Measurements from ENCODE around the gene CDK13. TPM values are rescaled to one million over a fixed set of nuclear protein-coding genes. Genes with fewer than 3 reads are reported as not detected.

CDK13 gene
- total and polyA plus RNA-seq, 9 of the 15 experiments (the other 6 are each of a cell fraction or from before 2014, with no cell fraction given): 9.8 to 46.1 (median 32.4) TPM

GRCh38 chr7:39937366-39938153, 12.5 kb upstream of the CDK13 start:
- Histone ChIP-seq H2AFZ (ENCODE audit: low read depth, low read length) (no peak overlapping the region), H3K9me1 (ENCODE audit: control insufficient read depth, insufficient read depth, low read length) (no peaks in the 10 kb centered on the region), H3K4me3 (no peak overlapping the region), H3K9me3 (replicated peaks; ENCODE audit: control insufficient read depth, insufficient read depth, low read depth, low read length) (no peaks in the 10 kb centered on the region), H4K20me1 (replicated peaks; ENCODE audit: control insufficient read depth, insufficient read depth, low read length) (no peaks in the 10 kb centered on the region), H3K4me2 (ENCODE audit: insufficient read depth, low read length) (no peak overlapping the region), H3K79me2 (ENCODE audit: control insufficient read depth, insufficient read depth, low read length) (no peaks in the 10 kb centered on the region), H3K27me3 (ENCODE audit: control insufficient read depth in 2 of 2, insufficient read depth in 2 of 2, low read length in 2 of 2) (peaks cover 2 to 4% of the 10 kb centered on the region in 2 experiments; a peak in 3 of 5 replicates), H3K36me3 (ENCODE audit: control insufficient read depth, insufficient read depth, low read length) (no peaks in the 10 kb centered on the region), H3K4me1 (replicated peaks in 1 of 2; ENCODE audit: control insufficient read depth in 2 of 2, insufficient read depth in 2 of 2, low read length in 2 of 2) (no peaks in the 10 kb centered on the region), H3K9ac (ENCODE audit: insufficient read depth in 1 of 2, low read depth in 2 of 2, low read length in 2 of 2) (no peak overlapping the region), H3K27ac (ENCODE audit: extremely low read depth, low read depth, low read length) (no peak overlapping the region)
- ATAC-seq (no peak), FAIRE-seq (no peak), DNase-seq (ENCODE audit: extremely low read depth in 1 of 4, low spot score in 3 of 4) (peak in 1 of 4 experiments; percentile 1)
- WGBS (ENCODE audit: insufficient coverage, low coverage, missing lambda C conversion rate): 4% methylated on average over 2 of the region's 2 CpGs
- intact Hi-C loops (cut with micrococcal nuclease) (no loop called here), in situ Hi-C loops (cut with MboI) (no loop called here)
- TF ChIP-seq MNT (conservative IDR thresholded peaks at IDR 0.05): no peak
- TF ChIP-seq, protein P1, sequence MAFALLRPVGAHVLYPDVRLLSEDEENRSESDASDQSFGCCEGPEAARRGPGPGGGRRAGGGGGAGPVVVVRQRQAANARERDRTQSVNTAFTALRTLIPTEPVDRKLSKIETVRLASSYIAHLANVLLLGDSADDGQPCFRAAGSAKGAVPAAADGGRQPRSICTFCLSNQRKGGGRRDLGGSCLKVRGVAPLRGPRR (CRISPR knock-in tag; IDR thresholded peaks at IDR 0.05): no peak
- no peak for TF ChIP-seq ZNF408 (CRISPR knock-in tag; IDR thresholded peaks at IDR 0.05; ENCODE audit: low read depth)
- TF ChIP-seq CREB5 (CRISPR knock-in tag; IDR thresholded peaks at IDR 0.05): no peak
- TF ChIP-seq HCFC1 (IDR thresholded peaks at IDR 0.05; ENCODE audit: low read depth, low read length): no peak
- TF ChIP-seq, protein P2, sequence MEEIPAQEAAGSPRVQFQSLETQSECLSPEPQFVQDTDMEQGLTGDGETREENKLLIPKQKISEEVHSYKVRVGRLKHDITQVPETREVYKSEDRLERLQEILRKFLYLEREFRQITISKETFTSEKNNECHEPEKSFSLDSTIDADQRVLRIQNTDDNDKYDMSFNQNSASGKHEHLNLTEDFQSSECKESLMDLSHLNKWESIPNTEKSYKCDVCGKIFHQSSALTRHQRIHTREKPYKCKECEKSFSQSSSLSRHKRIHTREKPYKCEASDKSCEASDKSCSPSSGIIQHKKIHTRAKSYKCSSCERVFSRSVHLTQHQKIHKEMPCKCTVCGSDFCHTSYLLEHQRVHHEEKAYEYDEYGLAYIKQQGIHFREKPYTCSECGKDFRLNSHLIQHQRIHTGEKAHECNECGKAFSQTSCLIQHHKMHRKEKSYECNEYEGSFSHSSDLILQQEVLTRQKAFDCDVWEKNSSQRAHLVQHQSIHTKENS (CRISPR knock-in tag; IDR thresholded peaks at IDR 0.05): no peak
- TF ChIP-seq DMBX1 (CRISPR knock-in tag; IDR thresholded peaks at IDR 0.05; ENCODE audit: borderline replicate concordance): no peak
- TF ChIP-seq RNF2 (IDR thresholded peaks at IDR 0.05): no peak
- TF ChIP-seq YBX1 (IDR thresholded peaks at IDR 0.05): no peak
- TF ChIP-seq ZNF224 (CRISPR knock-in tag; IDR thresholded peaks at IDR 0.05): no peak
- BruUV-seq (replicated peaks): no TSS peak
- ChIA-PET POLR2A (no interaction called here), CTCF (ENCODE audit: low intra/inter-chr PET ratio) (no interaction called here)
